Measurements from ENCODE around the gene LEMD2.

Gene LEMD2

DNA sequence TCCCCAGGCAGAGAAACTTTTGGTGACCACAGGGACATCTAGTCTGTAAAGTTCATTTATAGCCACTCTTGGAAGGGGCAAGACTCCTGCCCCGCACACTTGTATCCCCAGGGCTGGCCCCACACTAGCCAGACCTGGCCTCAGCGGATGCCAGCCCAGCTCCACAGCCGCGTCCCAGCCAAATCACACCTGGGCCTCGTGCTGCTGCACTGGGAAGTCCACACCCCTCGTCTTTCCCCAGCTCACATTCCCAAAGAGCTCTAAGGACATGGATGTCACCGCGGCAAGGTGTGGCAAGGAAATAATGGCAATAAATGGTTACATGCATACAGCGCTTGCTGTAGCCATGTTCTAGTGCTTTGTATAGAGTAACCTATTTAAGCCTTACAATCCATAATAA is 50.8 kb downstream of the LEMD2 start:
- no peak for DNase-seq (ENCODE audit: low read depth)

DNA sequence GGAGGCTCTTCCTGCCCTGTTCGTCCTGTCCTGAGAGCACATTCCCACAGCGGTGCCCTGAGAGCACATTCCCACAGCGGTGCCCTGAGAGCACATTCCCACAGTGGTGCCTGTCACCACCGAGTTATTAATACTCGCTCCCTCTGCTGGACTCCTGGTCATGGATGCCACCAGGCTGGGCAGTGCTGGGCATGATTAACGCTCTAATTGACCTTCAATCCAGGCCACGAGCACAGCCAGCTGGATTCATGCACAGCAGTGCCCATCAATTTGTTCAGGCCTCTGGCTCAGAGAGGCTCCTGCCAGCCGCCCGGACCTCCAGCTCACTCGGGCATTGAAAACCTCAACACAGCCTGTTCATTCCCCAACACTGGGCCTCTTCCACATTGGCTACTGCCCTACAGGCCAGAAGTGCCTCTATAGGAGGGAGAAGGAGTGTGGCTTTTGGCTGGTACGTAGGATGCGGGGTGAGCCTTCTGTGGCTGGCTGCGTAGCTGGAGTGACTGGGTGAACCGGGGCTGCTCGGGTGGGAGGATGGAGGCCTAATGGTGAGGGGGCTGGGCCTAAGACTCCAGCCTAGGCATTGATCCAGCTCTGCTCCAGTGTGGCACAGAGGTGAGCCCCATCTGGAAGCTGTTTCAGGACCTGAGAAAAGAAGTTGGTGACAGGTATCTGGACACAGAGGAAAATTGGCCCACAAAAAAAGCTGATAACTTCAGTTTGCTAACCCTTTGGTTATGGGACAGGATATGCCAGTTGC is 51.5 kb downstream of the LEMD2 start:
- no peak for DNase-seq (ENCODE audit: low read depth)

- DNase-seq (ENCODE audit: low read depth), result no peak
Measured at GRCh38 chr6:33735216-33735615, 53.7 kb downstream of the LEMD2 start.

DNA sequence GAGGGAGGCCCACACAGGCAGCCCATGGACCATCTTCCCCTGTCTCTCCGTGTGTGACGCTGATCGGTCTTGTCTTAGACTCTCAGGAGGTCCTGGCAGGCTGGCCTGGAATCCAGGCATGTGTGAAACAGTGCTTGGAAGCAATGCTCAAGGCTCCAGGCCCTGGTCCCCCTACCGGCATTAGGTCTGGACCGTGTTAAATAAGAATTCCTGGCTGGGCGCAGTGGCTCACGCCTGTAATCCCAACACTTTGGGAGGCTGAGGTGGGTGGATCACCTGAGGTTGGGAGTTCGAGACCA is 55.3 kb downstream of the LEMD2 start:
- no peak for DNase-seq (ENCODE audit: low read depth)

DNA sequence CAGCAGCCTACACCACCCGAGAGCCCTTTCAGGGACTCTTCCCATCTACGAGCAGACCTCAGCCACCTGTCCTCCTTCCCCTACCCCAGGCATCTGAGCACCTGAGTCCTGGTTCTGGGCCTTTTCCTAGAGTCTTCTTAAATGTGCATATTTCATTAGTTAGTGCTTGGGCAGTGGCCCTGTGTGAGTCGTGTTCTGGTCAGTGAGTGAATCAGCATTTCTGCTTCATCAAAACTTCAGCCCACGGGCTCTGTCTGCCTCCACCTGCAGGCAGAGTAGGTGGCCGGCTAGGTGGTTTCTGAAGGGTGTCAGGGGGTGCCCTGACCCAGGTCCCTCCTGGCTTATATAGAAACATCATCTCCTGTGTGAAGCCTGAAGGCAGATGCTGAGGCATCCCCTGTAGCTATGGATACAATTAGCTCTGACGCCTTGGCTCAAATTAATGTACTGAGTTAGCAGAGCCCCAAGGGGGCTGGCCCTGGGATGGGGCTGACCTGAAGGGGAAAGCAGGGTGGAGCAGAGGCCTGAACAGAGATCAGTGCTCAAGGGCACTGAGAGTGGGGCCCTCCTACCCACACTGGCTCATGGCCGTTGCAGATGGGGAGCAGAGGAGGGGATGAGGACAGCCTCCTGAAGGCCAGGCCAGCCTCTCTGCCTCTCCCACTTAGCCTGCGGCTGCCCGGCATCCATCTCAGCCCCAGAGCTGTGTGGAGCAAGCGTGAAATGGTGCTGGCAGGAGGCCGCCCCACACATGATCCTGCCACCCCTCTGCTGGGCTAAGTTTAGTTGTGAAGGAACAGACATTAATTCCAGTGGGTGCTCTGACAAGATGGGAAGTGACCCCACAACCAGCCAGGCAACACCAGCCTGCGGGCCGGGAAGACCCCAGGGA is 55.9 kb downstream of the LEMD2 start:
- no peak for DNase-seq (ENCODE audit: low read depth)

DNA sequence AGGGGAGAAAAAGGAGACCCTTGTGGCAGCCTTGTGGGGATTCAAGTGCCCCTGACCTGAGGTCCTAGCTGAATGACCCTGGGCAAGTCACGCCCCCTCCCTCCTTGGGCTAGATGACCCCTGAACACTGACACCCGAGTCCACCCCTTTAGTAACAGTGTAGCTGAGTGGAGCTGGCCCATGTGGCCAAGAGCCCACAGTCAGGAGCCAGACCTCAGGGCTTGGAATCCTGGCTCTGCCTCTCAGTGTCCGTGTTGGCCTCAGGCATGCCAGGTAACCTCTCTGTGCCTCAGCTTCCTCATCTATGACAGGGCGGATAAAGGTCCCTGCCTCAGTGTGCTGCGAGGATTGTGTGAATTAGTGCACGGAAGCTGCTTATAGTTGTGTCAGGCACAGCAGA is 56.5 kb downstream of the LEMD2 start:
- no peak for DNase-seq (ENCODE audit: low read depth)

GRCh38 chr6:33731751-33732282 is 57.1 kb downstream of the LEMD2 start:
- DNase-seq (ENCODE audit: low read depth), result no peak

DNA sequence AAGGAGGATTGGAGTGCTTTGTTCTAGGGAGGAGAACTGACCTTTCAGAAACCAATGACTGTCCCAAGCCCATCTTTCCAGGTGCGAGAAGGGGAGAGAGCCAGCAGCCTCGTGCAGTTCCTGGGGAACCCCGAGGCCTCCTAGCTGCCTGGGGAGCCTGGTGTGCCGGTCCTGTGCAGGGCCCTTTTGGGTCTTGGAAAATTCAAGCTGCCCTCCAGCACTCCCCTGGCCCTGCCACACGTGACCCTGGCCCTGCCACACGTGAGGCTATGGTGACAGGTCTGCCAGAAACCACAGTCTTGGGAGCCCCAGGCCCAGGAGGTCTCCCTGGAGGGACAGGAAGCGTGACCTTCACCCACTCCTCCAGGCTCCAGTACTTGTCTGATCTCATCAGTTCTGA is 57.9 kb downstream of the LEMD2 start:
- DNase-seq (ENCODE audit: low read depth), result no peak

GRCh38 chr6:33730611-33731010 is 58.3 kb downstream of the LEMD2 start:
- no peak for DNase-seq (ENCODE audit: low read depth)

DNA sequence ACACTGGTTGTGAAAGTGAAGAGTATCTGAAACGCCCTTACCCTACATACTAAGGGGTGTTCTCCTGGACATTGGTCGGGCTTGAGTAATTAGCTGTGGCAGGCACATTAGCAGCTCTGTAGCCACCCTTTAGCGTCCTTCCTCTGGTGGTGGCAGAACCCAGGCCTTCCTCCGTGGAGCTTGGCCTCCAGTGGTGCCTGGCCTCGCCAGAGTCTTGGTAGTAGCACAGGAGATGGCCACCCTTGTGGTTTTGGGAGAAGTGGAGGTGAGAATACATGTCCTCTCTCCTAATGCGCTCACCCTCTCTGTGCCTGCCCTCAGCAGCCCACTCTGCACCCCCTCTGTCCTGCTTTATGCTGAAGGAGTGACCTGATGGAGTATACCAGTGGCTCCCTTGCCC is 59.9 kb downstream of the LEMD2 start:
- DNase-seq (ENCODE audit: low read depth), result no peak

DNA sequence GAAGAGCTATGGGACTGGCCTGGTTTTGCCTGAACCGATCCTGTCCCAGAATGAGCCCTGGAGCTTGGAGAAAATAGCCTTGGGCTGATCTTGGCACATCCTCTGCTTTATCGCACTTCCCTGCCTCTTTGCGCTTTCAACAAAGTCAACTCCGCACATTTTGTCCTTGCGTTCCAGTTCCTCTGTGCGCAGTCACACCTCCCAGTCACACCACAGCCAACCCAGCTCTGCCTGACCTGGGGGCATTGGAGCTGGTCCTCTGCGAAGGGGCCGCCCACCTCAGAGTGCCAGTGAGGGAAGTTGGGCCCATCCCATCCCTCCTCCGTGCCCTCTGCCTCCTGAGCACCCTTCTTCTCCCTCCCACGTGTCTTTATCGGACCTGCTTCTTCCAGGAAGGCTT is 60.5 kb downstream of the LEMD2 start:
- no peak for DNase-seq (ENCODE audit: low read depth)

DNA sequence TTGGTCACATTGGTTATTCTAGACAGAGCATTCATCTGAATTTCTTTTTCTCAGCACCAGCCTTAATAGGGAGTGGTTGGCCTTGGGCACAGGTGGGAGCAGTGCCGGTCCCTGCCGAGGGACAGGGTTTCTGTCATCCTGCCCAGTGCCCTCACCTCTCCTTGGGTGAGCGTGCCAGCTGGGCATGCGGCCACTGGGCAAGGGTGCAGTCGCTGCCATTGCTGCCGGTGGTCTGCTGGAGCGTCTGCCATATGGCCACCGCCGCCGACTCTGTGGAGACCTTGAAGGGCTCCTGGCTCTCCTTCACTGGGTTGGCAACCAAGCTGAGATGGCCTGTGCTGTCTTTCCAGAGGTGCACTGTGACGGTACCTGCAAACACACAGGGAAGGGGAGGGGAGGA is 61.0 kb downstream of the LEMD2 start:
- no peak for DNase-seq (ENCODE audit: low read depth)

- DNase-seq (ENCODE audit: low read depth), result no peak
Measured at GRCh38 chr6:33727126-33727525, 61.8 kb downstream of the LEMD2 start.

DNA sequence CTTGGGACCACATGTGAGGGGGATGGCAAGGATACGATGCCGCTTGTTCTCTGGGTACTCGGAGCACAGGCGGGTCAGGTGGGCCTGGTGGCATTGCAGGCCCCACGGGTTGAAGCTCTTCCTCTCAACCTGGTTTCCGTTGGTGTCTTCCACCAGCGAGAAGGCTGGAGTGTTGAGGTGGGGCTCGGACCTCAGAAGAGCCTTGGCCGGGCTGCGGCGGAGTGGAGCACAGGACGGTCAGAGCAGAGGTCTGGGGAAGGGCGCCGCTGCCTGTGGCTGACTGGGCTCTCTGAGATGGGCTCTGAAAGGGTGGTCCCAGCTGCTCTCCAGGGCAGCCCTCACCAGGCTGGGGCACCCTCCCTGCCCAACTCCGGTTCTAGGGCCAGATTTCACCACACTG is 62.2 kb downstream of the LEMD2 start:
- DNase-seq (ENCODE audit: low read depth), result no peak

- DNase-seq (ENCODE audit: low read depth), result no peak
Measured at GRCh38 chr6:33725891-33726673, 62.8 kb downstream of the LEMD2 start.

DNA sequence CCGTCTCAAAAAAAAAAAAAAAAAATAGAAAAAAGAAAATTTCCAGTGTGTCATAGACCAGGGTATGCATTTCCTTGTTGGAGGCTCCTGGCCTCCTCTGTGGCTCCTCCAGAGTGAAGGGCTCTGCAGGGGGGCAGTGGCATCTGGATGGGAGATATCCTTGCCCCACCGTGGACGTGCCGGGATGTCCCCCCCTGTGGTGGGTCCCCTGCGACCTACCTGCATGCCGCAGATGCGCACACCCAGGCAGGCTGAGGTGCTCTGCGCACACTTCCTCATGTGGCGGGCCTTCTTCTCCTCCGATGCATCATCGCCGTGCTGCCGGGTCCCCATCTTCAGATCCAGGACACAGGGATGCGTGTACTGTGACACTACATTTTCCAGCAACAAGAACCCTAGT is 63.7 kb downstream of the LEMD2 start:
- no peak for DNase-seq (ENCODE audit: low read depth)

- no peak for DNase-seq (ENCODE audit: low read depth)
Measured at GRCh38 chr6:33724102-33725023, 64.6 kb downstream of the LEMD2 start.

DNA sequence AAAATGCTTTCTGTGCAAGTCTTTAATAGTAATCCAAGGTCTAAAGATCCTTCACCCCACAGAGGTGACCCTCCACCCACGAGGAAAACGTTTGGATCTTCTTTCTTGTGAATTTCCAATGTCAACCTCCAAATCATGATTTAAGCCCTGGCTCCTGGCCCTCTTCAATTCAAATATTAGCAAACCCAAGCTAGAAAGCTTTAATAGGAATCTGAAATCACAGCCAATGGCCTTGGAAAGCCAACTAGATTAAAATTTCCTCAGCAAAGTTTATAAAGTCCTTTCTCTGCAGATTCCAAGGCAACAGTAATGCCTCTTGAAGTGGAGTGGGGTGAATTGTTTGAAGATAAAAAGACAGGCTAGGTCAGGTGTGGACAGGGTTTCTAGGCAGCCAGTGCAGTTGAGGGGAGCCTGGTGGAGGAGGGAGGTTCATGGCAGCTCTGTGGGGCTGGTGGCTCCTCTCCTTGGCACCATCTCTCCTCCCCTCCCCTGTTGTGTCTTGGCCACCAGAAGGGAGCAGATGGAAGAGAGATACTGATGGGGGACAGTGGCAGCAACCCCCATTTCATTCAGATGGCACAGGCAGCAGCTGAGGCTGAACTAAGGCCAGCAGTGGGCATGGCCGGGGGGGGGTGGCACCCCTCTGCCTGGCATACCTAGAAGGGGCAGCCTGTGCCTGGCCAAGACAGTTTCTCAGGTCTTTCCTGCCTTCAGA is 65.4 kb downstream of the LEMD2 start:
- DNase-seq (ENCODE audit: low read depth), result no peak

DNA sequence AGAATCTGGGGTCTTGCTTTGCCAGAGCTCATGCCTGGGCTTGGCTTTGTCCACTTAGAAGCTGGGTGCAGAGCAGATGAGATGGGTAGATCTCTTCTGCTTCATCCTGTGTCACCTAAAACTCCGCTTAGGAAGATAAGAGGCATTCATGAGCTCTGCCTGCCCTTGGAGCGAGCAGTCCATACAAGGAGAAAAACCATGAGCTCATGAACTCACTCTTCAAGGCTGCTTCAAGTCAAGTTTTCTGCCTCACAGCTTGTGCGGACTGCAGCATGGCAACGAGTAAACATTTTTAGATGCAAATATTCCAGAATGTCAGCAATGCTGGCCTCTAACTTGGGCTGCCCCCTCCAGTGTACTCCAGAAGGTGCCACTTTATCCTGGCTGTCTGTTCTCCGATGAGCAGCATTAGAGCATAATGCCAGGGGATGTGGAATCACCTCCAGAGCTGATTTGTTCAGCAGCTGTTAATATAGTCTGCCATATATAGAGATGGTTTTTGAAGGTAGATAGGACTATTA is 66.8 kb downstream of the LEMD2 start:
- no peak for DNase-seq (ENCODE audit: low read depth)

DNA sequence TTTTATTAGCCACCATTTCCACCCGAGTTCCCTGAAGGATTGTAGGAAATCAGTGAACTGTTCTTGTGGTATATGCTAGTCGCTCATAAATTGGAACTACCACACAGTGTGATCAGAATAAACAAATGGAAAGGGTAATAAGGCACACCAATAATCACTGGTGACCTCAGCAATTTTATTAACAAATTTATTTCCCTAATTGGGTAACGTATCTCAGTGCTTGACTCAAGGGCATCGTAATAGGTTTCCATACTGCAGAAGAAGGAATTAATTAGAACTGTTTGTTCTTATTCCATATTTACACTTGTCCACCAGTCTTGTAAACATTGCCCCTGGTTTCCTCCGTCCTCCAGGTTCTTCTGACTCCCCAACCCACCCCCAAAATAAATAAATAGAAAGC is 67.4 kb downstream of the LEMD2 start:
- no peak for DNase-seq (ENCODE audit: low read depth)
